HepG2 (cell line): Measurements from ENCODE around the gene CKAP5. TPM values are rescaled to one million over a fixed set of nuclear protein-coding genes. Genes with fewer than 3 reads are reported as not detected.

ENCODE experiments used
- ARID5B ChIP-seq: IDR thresholded peaks from 2 replicates; pipeline ENCODE4 v1.4.0; 2020; ENCODE audit warnings: mild to moderate bottlenecking, missing genetic modification reagents
- HNRNPLL ChIP-seq: fragments of 200-400 bp; formaldehyde crosslinking; IDR thresholded peaks from 2 replicates; pipeline ENCODE4 v1.6.1; 2017; ENCODE audit warnings: mild to moderate bottlenecking, low read depth, low read length; ENCODE audit not compliant: poor library complexity, severe bottlenecking
- KAT7 ChIP-seq: IDR thresholded peaks from 2 replicates; pipeline ENCODE4 v1.6.1; 2018; ENCODE audit warnings: borderline replicate concordance, missing compliant biosample characterization
- NAIF1 ChIP-seq: sonication (generic); formaldehyde crosslinking; IDR thresholded peaks from 2 replicates; pipeline ENCODE4 v1.5.0; 2020; ENCODE audit warnings: mild to moderate bottlenecking, missing genetic modification reagents, borderline replicate concordance
- POLR2A ChIP-seq, 2 experiments: IDR thresholded peaks; 2 replicates each; pipeline ENCODE4 v1.6.1; 2011; ENCODE audit warnings: low read depth in 2 of 2, low read length in 2 of 2, mild to moderate bottlenecking in 1 of 2, moderate library complexity in 1 of 2; ENCODE audit not compliant: insufficient read depth in 1 of 2
- PPARG ChIP-seq: conservative IDR thresholded peaks from 2 replicates; pipeline ENCODE4 v1.6.1; 2016; ENCODE audit warnings: missing biosample characterization, missing genetic modification reagents
- RCOR2 ChIP-seq: IDR thresholded peaks from 2 replicates; pipeline ENCODE4 v1.6.1; 2016; ENCODE audit warnings: missing biosample characterization, missing genetic modification reagents
- SMC3 ChIP-seq: IDR thresholded peaks from 2 replicates; pipeline ENCODE4 v1.6.1; 2011; ENCODE audit warnings: low read length, improper control_type of control experiment
- SOX5 ChIP-seq: IDR thresholded peaks from 2 replicates; pipeline ENCODE4 v1.6.1; 2016; ENCODE audit warnings: borderline replicate concordance
- STAT6 ChIP-seq: sonication (generic); formaldehyde crosslinking; IDR thresholded peaks from 2 replicates; pipeline ENCODE4 v1.4.0; 2020; ENCODE audit warnings: missing genetic modification reagents, mild to moderate bottlenecking, borderline replicate concordance
- TBX3 ChIP-seq: fragments of 450-650 bp; IDR thresholded peaks from 2 replicates; pipeline ENCODE4 v1.6.1; 2017; ENCODE audit warnings: antibody characterized with exemption, mild to moderate bottlenecking, inconsistent platforms, borderline replicate concordance
- ZFP90 ChIP-seq: sonication (generic); formaldehyde crosslinking; IDR thresholded peaks from 2 replicates; pipeline ENCODE4 v1.8.0; 2022; ENCODE audit warnings: missing genetic modification reagents, mild to moderate bottlenecking, inconsistent platforms, borderline replicate concordance
- ZKSCAN1 ChIP-seq: fragments of 150-350 bp; IDR thresholded peaks from 2 replicates; pipeline ENCODE4 v1.6.1; 2014; ENCODE audit warnings: low read length
- ZNF224 ChIP-seq: sonication (generic); formaldehyde crosslinking; IDR thresholded peaks from 2 replicates; pipeline ENCODE4 v1.5.0; 2020; ENCODE audit warnings: mild to moderate bottlenecking, missing genetic modification reagents
- ZNF263 ChIP-seq: sonication (generic); formaldehyde crosslinking; IDR thresholded peaks from 2 replicates; pipeline ENCODE4 v1.4.0; 2020; ENCODE audit warnings: missing genetic modification reagents
- ZNF335 ChIP-seq: sonication (generic); formaldehyde crosslinking; IDR thresholded peaks from 2 replicates; pipeline ENCODE4 v1.4.0; 2020; ENCODE audit warnings: missing genetic modification reagents
- ZNF558 ChIP-seq: sonication (generic); formaldehyde crosslinking; IDR thresholded peaks from 2 replicates; pipeline ENCODE4 v1.9.0; 2022; ENCODE audit warnings: mild to moderate bottlenecking, missing genetic modification reagents, borderline replicate concordance
- ZNF747 ChIP-seq: sonication (generic); formaldehyde crosslinking; IDR thresholded peaks from 2 replicates; pipeline ENCODE4 v1.8.1; 2023; ENCODE audit warnings: missing genetic modification reagents, mild to moderate bottlenecking, borderline replicate concordance
- ZSCAN12 ChIP-seq: sonication (generic); formaldehyde crosslinking; IDR thresholded peaks from 2 replicates; pipeline ENCODE4 v1.9.0; 2021; ENCODE audit warnings: mild to moderate bottlenecking, missing genetic modification reagents
- ZSCAN20 ChIP-seq: sonication (generic); formaldehyde crosslinking; IDR thresholded peaks from 2 replicates; pipeline ENCODE4 v1.4.0; 2020; ENCODE audit warnings: missing genetic modification reagents, mild to moderate bottlenecking, borderline replicate concordance
- ZUFSP ChIP-seq: sonication (generic); formaldehyde crosslinking; IDR thresholded peaks from 2 replicates; pipeline ENCODE4 v1.9.0; 2021; ENCODE audit warnings: missing genetic modification reagents, mild to moderate bottlenecking, borderline replicate concordance
- polyA plus RNA-seq, 8 experiments: library from polyadenylated mRNA; depleted of rRNA in 3 of 8; stranded (reverse) in 7 of 8; unstranded in 1 of 8; fragments of >200 nt; fragmentation: Illumina TruSeq in 4 of 8; extraction: Trizol in 4 of 8; gene quantifications; 2 replicates each; pipeline versions ENCODE4 v1.2.1 to v1.2.3, GENCODE V29; 2011 to 2016; ENCODE audit warnings: low read depth in 4 of 8, missing spikeins in 1 of 8, mixed read lengths in 1 of 8; ENCODE audit not compliant: insufficient read depth in 1 of 8
- total RNA-seq, 5 experiments: library from RNA; depleted of rRNA; stranded (reverse); fragments of >200 nt; fragmentation: Illumina TruSeq; extraction: Trizol; gene quantifications; 2 replicates each; pipeline ENCODE4 v1.2.3, GENCODE V29; 2016; ENCODE audit warnings: low read depth in 1 of 5
- TF ChIP-seq, protein P1 (sequence below): sonication (generic); formaldehyde crosslinking; IDR thresholded peaks from 2 replicates; pipeline ENCODE4 v1.8.0; 2022; ENCODE audit warnings: missing genetic modification reagents, mild to moderate bottlenecking, inconsistent platforms, borderline replicate concordance

Gene CKAP5
- total and polyA plus RNA-seq, 2 of the 13 experiments (the other 11 are each of a cell fraction or from before 2014, with no cell fraction given): 79.2 to 103 TPM

- TF ChIP-seq ZNF747 (CRISPR knock-in tag) (peak; percentile 44; the same call in 1 of the 2 replicates), ZNF335 (CRISPR knock-in tag) (no peak; the same call in 1 of the 2 replicates), POLR2A (IDR thresholded peaks at IDR 0.05; ENCODE audit: insufficient read depth in 1 of 2, low read depth in 2 of 2, low read length in 2 of 2) (peak; percentile 95 to 99), ARID5B (CRISPR knock-in tag) (peak; percentile 86), RCOR2 (CRISPR knock-in tag) (peak; percentile 78; the same call in 1 of the 2 replicates), PPARG (CRISPR knock-in tag) (peak; percentile 91), ZNF558 (peak; percentile 54; the same call in 1 of the 2 replicates), SMC3 (peak; percentile 10; the same call in 1 of the 2 replicates), NAIF1 (no peak), ZFP90 (peak; percentile 75; the same call in 1 of the 2 replicates), ZKSCAN1 (no peak), SOX5 (CRISPR knock-in tag) (peak; percentile 98), ZSCAN12 (CRISPR knock-in tag) (no peak), ZUFSP (CRISPR knock-in tag) (no peak), ZSCAN20 (CRISPR knock-in tag) (no peak), KAT7 (CRISPR knock-in tag) (no peak; the same call in 1 of the 2 replicates), ZNF263 (CRISPR knock-in tag) (peak; percentile 99), HNRNPLL (no peak), STAT6 (CRISPR knock-in tag) (no peak), TBX3 (no peak), ZNF224 (CRISPR knock-in tag) (0 out of 2 replicates have a peak, but pooled peaks have one; percentile 32)
- TF ChIP-seq, protein P1, sequence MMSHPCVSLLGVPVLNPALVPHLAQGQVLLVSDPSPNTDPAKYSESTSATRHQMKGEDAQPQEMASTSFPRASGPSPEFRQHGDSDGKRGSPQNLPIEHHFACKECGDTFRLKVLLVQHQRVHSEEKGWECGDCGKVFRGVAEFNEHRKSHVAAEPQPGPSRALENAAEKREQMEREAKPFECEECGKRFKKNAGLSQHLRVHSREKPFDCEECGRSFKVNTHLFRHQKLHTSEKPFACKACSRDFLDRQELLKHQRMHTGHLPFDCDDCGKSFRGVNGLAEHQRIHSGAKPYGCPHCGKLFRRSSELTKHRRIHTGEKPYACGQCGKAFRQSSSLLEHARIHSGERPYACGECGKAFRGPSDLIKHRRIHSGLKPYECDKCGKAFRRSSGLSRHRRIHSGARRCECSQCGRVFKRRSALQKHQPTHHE: no peak
Observed at GRCh38 chr11:46719048-46719542, 127.0 kb downstream of the CKAP5 start, which contains the start of gene F2 (continued).
